SW 1271 (cell line): ENCODE measurements around the gene YOD1.

Source experiments
- DNase-seq, 2 experiments: peaks; one replicate each; lab custom pipeline; 2025; lab: John Stamatoyannopoulos, UW

Gene YOD1

DNA sequence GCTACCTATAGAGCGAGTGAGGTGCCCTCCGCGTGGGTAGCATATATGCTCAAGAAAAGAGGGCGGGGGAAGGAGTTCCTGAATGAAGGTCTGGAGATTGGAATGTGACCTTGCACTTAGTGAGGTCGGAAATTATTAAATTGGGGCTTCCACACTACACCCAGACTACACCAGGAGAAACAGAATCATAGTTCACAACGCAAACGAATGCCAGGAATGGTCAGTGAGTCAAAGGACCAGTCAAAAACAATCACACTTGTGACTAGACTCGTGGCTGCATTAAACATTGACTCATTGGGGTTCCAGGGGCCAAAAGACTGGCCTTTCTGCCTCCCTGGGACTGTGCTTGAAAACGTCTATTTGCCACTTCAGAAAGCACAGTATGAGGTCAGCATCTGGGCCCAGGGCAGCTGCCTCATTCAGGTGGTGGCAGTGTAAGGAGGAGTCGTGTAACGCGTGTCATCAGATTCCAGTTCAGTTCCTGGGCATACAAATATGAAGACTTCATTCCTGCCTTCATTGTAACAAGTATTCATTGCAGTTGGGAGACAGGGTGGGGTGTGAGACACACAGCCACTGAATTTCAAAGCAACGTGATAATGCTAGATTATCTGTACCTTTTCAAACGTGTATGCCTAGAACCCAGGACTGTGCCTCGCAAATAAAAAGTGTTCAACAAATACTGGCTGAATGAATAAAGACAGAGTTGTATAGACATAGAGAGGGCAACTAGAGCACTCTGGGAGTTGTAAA, at the start of gene YOD1:
YOD1 (minus strand) TSS at position 18 of the 753 bp plus-strand sequence. CDS start 178 bp downstream, outside the sequence.
- DNase-seq = no peak

DNA sequence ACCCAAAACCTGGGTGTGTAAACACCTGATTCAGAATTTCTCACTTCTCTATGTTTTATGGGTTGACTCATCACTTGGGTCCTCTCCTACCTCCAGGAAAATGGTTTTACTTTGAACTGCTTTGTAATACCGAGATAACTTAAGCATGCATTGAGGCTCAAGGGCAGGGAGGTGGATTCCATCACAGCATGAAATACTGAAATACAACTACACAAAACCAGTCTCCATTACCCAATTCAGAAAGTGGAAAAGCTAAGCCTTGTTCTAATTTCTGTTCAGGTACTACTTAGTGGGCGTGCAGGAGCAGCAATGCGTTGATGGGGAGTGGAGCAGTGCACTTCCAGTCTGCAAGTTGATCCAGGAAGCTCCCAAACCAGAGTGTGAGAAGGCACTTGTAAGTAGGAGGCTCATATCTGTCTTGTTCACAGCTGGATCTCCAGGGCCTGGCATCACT, 46.9 kb upstream of the YOD1 start:
- no peak for DNase-seq

DNA sequence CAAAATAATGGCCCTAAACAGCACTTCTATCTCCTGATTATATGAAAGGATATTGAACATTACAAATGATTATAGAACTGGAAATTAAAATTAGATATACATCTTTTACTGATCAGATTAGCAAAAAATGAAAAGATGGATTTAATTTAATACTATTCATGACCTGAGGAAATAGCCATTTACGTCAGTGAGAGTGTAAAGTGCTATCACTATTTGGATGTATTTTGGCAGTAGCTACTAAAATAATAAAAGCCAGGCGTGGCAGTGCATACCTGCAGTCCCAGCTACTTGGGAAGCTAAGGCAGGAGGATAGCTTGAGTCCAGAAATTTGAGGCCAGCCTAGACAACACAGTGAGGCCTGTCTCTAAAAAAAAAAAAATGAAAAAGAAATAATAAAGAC, 42.9 kb upstream of the YOD1 start:
- DNase-seq = no peak

DNA sequence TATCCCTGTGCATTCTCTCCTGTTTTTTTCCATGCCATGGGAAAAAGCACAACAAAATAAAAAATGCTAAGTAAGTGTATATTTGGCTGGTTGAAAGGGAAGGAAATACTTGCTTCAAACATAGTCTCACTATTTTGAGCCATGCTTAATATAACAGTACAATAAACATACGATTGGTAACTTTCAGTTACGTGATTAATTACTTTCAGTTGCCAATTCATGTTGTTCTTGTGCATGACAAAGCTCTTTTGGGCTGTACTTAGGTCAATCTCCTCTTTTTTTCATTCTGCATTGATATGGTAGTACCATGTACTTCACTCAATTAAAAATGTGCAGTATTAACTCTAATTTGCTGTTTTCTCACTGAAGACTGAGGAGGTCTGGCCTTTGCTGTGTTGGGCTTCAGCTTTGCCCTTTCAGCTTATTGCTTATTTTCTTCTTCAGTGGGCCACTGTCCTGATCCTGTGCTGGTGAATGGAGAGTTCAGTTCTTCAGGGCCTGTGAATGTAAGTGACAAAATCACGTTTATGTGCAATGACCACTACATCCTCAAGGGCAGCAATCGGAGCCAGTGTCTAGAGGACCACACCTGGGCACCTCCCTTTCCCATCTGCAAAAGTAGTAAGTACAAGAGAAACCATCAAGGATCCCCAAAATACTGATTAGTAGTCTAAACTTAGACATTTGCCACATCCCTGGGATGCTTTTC, 40.3 kb upstream of the YOD1 start:
- DNase-seq = no peak

DNA sequence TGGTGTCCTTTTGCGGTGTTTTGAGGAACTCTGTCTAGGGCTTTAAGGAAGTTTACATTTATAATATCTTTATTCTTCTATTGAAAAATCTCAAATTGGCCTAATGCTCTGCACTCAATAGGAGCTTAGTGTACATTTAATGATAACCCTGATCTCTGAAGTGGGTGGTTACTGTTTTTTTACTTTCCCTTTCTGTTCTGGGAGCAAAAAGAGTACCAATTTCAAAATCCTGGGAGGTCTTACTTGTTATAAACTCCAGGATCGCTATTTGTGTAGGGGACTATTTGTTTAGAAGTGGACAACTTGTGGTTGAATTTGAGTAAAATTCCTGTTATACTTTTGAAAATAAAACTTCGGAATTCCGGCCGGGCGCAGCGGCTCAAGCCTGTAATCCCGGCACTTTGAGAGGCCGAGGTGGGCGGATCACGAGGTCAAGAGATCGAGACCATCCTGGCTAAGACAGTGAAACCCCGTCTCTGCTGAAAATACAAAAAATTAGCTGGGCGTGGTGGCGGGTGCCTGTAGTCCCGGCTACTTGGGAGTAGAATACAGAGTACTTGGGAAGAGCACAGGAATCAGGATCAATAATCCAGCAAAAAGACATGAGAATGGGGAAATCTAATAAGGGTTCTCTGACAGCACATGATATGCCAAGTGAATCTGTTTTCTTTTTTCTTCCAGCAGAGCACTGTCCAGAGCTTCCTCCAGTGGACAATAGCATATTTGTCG, 38.8 kb upstream of the YOD1 start:
- DNase-seq = no peak

DNA sequence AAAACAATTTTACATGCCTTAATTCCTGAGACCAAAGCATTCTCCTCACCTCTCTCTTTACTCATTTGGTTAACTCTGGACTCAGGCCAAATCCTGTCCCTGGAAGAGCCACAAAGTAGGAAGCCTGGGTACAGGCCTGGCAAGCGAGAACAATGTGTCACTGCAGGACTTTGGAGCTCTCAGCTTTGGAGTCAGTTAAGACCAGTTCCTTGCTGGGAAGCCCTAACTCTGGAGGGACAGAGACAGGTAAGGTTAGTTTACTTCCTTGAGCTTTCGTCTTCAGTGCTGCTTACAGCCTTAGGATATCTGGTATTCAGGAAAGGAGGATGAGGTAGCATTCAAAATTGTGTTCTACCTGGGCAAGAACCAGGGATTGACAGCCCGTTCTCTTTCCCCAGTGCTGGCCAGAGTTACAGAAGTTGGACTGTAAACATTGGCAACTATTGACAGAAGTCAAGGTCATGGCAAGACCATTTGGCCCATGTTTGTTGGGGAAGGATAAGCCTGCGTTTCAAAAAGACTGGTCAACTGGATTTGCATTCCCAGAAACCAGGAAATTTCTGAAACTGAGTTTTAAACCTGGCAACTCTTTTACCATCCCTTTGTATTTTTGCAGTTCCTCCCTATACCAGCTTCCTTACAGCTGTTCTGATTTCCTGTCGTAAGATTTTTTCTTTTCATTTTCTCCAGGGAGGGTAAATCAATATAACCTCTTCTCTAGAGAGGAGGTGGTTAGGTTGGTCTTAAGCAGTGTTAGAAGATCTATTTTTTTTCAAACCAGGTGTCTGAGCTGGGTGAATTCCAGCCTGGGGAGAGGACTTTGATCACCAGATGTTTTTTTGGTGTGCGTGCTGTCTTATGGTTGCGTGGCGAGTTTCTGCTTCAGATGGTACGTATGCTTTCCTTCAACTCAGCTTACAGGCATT, 38.0 kb upstream of the YOD1 start, which contains the start of gene C4BPB:
C4BPB (plus strand) TSS at position 160 of the 926 bp plus-strand sequence; CDS start at position 832, 672 bp downstream.
- DNase-seq = no peak

DNA sequence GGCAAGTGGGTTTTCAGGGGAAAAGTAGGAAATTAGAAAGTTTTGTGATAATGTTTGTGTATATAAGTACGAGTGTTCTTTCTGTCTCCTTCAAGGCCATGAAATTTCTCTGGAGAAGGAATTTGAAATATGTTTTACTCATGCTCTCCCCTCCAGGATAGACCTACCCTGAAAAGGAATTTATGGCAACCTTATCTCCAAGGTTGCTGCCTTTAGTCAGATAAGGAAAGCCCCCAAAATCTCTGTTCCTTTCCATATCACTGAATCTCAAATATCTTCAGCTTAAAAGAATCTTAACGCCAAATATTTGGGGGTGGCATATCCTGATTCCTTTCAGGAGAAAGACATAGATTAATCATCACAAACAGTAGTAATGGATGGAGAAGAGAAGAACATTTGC, 37.2 kb upstream of the YOD1 start:
- DNase-seq = no peak

DNA sequence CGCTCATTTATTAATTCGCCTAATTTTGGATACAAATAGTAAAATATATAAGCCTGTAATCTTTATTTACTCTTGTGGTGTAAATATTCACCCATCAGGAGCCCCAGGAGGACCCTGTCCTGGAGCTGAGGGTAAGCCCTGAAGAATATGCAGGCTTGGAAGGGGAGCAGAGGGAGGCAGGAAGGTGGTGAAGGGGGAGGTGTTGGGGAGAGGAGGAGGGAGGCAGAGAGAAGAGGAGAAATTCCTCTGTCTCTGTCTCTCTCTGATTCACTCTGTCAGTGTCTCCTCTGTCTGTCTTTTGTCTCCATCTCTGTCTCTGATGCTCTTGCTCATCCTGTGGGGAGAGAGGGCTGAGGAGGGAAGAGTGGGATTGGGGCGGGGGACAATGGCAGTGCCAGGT, 34.9 kb upstream of the YOD1 start:
- DNase-seq = no peak

DNA sequence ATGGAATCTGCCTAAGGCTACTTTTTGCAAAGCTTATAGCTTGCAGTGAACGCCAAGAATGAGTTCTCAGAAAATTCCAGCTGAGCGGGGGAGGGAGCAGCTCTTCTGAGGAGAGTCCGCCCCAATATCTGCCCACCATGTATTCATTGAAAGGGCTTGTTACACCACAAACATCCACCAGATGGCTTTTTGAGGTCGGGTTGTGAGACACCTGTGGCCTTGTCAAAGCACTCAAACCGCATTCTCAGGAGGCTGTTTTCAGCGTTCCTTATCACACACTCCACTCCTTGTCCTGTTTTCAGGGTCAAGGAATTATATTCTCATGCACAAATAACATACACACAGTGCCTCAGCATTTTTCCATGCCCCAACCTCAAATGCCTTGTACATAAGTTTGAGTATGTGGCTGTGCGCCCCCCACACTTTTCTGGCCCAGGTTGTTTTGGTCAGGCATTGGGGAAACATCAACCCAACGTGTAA, 33.7 kb upstream of the YOD1 start:
- DNase-seq = peak; percentile 1 to 27

DNA sequence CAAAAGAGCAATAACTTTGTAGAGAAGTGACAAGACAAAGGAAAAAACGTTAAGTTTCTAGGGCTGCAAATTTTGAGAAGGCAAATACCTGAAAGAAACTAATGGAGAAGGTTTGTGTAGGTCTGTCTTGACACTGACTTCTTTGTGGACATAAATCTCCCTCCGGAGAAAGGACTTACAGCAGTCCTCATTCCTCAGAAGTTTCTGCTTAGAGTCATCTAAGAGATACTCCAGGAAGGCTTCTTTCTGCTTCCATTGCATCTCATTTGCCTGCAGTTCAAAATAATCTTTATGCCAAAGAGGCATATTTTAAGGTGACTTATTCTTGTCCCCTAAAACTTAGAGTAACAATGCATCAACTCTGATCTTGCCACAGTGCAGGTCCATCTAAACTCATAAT, 33.2 kb upstream of the YOD1 start:
- no peak for DNase-seq

DNA sequence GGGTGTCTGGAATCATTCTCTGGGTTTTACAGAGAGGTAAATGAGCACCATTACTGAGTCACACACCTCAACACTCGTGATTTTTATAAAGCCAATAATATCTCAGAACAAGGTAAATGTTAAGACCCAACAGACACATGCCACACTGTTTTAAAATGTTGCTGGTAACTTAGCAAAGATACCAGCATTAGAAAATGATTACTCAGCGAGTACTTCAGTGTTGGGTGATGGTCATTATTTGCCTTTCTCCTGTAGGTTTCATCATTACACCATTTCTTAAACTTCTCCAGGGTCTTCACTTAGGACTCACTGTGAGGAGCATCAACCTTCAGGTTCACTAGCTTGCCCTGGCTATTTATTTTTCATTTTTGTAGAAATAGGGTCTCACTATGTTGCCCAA, 30.8 kb upstream of the YOD1 start:
- no peak for DNase-seq

DNA sequence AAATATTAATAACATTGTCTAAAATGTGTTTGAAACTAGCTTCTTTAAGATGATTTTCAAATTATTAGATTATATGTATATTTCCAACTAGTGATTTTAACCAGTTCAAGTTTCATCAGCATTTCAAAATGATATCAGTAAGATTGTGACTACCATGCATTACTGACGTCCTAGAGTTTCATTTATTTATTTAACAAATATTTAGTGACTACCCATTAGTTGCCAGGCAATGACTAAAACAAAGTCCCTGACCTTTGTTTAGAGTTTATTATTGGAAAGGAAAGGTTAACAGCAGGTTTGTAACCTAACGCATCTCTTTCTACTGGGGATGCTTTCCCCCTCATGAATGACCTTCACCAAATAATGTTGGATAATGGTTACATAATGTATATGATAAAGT, 30.1 kb upstream of the YOD1 start:
- no peak for DNase-seq

DNA sequence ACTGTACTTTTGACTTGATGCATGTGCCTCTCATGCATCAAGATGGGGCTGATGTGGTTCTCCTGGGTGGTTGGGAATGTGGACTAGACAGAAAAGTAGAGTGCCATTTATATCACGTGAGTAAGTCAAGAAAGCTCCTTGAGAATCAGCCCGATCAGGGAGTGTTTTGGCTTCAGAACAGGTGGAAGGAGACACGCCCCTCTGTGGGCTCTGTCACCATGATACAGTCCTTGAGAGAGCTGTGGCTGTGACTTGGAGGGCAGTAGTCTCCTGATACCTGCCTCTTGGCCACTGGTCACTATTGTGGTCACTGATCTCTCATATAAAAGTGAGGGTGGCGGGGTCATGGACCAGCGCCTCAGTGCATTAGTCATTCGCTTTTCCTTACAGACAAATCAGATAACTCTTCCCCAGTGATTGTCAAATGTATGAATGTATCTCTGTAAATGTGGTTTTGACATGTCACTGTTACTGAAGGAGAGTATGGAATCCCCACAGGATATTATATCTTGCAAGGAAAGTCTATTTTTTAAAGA, 28.8 kb upstream of the YOD1 start:
- DNase-seq = no peak

DNA sequence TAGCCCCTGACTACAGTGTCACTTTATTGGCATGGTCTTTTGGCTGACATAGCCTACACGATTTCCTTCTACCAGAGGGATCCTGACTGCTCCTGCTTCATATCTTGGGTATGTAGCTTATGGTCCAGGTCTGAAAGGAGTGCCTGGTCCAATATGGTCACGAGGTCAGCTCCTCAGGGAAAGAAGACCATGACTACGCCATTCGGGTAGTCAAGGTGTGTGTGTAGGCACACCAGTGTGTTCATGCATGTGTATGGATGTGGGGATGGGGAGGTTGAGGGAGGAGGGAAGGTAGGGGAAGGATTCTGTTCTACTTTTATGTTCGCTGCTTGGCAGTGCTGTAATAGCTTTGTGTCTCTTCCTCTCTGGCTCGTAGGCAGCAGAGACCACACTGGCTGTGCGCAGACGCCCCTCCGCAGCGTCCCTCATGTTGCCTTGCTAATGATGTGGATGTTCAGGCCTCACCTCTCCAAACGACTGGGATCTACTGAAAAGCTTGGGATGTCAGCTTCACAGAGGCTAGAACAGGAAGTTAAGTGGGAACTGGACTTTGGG, 27.6 kb upstream of the YOD1 start:
- no peak for DNase-seq

DNA sequence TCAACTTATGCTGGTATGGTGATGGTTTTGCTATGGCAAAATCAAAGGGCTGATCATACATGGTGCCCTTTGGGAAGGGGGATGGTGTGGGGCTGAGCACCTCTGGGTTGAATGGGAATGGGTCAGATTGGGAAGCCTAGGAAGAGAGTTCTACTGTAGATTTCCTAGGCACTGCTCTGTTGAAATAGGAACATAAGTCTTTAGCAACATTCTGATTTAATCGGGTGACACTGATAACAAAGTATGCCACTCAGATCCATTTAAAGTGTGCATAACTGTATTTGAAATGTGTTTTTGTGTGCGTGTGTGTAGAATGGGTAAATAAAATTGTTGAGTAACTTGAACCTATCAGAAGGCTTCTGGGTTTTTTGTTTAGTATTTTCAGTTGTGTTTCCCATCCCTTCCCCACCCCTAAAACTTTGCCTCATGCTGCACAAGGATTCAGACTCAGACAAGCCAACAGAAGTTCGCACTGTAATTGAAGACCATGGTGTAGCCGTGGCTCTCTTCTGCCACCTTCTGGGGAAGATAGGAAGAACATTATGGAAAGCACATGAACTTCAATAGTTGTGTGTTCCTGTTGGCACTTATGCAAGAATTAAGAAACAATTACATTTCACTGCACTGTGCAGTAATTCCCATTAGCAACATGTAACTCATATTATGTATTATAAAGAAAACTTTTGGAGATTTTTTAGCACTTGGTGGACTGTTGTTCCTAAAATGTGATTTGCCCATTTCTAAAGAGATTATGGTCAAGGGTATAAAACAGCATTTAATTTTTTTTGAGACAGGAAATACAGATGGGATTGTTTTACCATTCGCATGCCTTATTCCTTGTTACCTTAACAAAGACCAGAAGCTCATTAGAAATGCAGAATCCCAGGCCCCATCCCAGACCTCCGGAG, 26.7 kb upstream of the YOD1 start:
- peak in 1 of 2 experiments; percentile 49 for DNase-seq

DNA sequence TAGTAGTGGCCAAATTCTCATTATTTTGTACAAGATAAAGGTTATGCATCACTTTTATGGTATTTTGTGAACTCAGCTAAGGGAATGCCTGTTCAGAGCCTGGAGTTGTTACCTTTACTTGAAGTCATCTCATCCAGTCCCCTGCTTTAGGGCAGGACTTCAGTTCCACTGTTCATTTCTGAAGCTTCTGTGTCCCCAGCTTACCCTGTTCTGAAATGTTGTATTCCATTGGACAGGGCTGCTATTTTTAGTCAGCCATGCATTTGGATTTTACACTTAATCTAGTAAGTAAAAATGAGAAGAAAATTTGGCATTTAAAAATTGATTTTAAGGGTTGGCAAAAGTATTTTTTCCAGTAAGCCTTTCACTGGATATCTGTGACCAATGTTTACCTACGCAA, 26.0 kb upstream of the YOD1 start:
- DNase-seq = no peak

DNA sequence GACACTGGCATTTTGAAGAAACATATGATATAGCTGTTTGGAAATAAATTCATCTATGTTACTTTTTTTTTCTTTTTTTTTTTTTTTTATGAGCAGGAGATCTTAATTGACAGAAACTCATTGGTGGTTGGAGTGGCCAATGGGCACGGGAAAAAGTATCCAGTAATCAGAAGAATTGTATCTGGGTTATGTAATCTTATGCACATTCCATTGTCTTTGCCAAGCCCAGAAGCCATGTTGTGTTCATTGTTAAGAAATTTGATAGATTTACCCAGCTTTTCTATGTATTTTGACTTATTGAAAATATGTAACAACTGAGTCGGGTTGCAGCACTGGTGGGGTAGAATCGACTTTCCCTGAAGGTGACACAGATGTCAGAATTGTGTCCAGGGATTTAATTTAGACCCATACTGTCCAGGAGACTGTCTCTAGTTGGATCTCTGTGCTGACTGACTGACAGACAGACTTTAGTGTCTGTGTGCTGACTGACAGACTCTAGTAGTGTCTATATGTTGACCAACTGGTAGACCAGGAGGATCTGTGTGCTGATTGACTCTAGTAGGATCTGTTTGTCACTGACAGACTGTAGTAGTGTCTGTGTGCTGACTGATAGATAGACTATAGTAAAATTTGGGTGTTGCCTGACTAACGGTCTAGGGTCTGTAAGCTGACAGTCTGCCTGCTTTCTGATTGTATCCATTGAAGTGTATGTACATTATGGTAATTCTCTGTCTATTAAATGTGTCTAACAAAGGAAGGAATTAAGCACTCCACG, 25.4 kb upstream of the YOD1 start:
- DNase-seq = no peak

DNA sequence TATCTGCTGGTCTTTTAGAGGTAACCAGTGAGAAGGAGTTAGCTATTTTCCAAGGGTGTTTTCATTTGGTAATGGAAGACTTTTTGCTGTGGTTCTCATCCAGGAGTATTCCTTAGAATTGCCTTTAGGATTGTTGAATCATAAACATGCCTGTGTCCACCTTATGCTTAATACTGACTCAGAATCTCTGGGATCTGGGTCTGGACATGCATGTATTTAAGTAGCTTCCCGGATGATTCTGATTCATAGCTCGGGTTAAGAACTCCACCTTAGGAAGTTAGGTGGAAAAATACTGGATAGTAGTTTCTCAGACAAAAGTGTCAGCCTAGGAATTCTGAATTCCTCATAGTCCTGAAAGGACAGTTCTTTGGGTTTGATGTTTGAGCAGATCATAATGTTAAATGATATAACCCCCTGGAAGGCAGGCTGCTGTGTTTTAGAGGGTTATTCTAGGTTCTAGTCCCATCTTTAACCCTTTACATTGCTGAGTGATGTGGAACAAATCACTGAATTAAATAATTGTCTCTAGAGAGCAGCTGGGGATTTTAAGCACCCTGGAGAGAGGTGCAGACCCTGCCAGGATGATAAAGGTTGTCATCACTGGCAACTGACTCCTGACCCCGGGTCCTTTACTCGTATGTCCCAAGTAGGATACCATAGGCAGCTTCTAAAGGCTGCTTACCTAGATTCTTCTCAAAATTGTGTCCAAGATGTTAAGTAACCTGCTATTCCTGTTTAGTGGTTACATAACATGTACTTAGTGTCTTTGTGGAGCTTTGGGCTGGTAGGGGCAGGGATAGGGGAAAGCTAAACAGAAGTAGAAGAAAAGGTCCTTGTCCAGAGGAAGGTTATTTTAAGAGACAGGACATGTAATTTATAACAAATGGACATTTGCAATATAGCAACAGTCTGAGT, 23.2 kb upstream of the YOD1 start:
- no peak for DNase-seq
